RPMI7951 (cell line): ENCODE data around the gene AAK1. TPM values are rescaled to one million over a fixed set of nuclear protein-coding genes. Genes with fewer than 3 reads are reported as not detected.
A peak's percentile ranks its signal among the peaks of the same experiment; 100 is the strongest.
"Not testable (repeated sequence)": the region's sequence is repeated elsewhere in the genome, so short reads cannot be mapped to it uniquely, and the experiment has no call there.

Experiments used
- DNase-seq: peaks from one replicate; pipeline ENCODE4 v3.0.0-alpha.2; 2012; ENCODE audit warnings: low read depth
- total RNA-seq: library from RNA; depleted of rRNA; stranded (reverse); fragments of >200 nt; shearing (Covaris generic); gene quantifications from 2 replicates; pipeline ENCODE4 v1.2.3, GENCODE V29; 2014

The AAK1 gene
- total RNA-seq, 1 experiment from 2014 or later, result 44.0 TPM

DNA sequence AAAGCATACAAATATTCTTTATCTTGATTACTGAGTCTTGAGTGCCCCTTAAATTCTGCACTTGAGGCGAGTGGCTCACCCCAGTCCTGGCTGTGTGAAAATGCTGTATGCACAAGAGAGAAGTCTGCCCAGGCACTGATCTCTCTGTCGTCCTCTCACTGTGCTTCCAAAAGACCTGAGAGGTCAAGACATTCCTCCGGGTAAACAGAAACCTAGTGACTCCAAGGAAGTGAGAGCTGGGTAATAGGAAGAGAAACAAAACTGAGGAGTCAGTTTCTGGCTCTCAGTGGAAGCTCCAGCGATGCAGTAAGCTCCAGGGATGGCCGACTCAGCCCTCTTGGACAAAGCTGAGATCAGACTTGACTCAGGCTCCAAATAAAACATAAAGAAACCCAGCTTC is 70.9 kb downstream of the AAK1 start:
- no peak for DNase-seq

DNA sequence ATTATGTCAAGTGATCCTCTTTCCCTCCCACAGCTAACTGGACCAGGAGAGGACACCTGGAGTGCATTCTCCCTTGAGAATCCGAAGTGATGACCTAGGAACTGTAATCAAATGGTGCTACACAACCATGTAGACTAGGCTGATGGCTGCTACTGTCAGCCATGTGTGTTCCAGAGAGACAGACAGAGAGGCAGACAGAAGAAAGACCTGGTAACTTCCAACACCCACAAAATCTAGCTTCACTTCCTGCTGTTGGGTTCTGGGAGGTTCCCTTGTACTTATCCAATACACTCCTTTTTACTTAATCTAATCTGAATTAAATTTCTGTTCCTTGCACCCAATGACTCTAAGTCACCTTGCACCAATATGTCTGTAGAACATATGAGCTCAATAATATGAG is 72.3 kb downstream of the AAK1 start:
- DNase-seq, result no peak

DNA sequence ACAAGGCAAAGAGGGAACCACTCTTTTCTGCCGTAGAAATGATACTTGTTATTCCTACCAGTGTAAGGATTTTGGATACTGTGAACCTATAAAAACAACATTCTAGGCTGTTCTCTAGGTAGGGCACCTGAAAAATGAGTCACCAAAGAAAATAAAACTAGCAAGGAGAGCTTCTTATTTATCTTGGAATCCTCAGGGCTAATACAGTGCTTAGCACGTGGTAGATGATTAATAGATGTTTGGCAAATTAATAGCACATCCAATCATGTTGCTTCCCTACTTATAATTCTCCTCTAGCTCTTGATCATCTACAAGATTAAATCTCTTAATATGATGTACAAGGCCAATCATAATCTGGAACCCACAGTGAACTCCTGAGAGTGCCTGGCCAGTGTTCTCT is 73.1 kb downstream of the AAK1 start:
- no peak for DNase-seq

DNA sequence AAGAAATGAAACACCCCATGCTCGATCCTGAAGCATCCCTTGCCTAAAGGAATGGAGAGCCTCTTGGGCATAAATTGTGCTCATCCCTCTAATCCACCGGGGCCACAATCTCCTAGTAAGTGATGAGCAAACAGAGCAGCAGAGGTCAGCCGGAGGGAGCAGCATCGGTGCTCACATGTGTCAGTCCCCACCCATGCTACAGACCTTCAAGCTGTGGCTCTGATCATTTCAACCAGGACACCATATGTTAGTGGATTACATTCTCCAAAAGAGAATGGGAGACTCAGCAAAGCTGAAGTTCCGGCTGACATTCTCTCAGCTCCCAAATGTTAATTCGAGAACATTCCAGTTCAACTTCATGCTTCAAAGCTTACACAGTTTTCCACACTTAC is 75.6 kb downstream of the AAK1 start:
- DNase-seq, result no peak

DNA sequence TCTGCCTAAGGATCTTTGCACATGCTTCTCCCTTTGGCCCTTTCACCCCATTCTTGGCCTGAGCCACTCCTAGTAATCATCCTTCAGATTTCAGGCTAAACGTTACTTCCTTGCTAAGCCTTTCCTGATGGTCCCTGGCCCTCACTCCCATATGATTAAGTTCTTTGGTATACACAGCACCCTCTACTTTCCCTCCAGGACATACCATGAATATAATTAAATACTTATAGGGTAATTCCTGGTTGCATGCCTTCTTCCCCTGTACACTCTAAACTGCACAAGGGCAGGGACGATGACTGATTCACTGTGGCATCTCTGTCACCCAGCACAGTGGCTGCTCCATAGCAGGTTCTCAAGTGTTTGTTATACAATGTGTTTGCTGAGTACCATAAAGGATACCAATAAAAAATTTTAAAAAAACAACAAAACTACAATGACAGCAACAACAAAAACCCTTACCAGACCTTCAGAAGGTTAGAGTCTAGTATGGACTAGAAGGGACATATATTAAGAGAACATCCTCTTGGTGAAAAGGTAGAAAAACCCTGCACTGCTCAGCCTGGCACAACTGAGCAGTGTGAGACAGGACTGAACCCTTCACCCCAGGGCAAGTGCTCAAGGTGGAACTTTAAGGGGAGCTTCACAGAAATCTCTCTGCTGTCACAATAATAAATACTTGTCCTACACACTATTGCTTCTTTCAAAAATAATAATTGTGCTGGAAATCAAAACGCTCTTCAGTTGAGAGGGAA is 76.2 kb downstream of the AAK1 start:
- DNase-seq, result peak; percentile 46

DNA sequence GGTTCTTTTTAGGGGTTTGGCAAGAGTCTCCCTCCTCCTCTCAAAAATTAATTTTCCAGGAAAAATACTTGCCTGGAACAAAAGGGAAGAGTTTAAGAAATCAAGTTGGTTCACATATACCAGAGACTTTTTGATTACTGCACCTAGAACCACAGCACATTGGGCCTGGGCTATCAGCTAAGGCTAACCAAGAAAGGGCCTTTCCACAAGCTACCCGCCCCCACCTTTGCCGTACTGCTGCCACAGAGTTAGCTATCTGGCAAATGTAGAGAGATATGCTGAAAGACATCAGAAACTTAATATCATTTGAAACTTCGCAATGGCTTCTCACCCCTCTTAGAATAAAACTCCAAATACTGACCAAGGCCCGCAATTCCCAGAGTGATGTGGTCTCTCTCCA is 76.9 kb downstream of the AAK1 start:
- no peak for DNase-seq

DNA sequence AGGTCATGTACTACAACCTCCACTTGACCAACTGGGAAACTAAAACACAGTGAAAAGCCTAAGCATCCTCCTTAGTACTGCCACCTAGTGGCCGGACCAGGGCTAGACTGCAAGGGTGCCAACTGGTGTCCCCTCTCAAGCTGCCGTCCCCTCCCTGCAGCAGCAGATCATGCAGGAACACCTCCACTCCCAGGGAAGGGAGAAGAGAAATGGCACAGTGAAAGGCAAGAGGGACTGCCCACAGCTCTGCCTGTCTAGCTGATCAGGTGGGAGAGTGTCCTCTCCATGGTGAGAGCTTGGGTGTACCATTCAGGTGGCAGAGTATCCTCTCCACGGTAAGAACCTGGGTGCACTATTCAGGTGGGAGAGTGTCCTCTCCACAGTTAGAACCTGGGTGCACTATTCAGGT is 78.1 kb downstream of the AAK1 start:
- DNase-seq, result peak; percentile 47

DNA sequence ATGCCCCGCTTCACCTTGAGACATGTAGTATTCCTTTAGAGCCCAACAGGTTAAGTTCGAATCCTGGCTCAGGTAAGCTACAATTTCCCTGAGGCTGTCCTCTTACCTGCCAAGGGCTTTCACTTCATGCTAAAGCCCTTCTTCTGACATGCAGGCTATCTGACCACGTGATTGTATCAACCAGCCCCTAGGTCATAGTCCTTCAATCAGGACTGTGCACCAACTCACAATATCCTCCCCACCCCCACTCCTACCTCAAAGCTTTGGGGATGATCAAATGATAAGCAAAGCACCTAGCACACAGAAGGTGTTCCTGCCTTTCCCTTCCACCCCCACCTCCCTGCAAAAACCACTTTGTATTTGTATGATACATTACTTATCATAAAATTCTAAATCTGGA is 78.9 kb downstream of the AAK1 start:
- DNase-seq, result no peak

DNA sequence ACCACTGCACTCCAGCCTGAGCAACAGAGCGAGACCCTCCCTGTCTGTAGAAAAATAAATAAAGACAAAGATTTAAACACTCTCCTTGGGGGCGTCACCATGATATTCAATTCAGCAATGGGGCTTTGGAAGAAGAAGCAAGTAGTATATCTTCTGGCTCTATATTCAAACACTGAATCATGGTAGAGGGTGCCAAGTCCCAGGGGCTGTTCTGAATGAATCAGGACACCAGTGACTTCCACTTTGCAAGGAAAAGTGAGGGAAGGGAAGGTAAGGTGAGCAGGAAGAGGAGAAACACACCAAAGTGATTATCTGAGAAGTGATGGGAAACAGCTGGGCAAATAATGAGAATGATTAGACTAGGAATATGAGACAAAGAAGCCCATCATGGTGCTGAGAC is 80.5 kb downstream of the AAK1 start:
- DNase-seq, result no peak

DNA sequence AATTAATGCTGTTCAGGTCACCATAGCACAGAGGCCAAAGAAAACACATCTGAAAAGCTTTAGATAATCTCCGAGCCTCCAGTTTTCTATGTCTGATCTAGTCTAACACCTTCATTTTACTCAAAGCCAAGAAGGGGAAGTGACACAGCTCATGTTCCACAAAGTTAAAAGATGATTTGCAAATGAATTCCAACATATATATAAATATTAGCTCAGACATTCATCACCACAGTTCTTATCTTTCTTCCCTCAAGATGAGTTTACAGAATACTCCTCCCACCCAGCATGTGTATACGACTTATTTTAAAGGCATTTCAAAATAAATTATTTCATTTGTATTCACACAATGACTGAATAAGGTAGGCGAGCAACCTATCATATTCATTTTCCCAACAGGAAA is 82.4 kb downstream of the AAK1 start:
- no peak for DNase-seq

DNA sequence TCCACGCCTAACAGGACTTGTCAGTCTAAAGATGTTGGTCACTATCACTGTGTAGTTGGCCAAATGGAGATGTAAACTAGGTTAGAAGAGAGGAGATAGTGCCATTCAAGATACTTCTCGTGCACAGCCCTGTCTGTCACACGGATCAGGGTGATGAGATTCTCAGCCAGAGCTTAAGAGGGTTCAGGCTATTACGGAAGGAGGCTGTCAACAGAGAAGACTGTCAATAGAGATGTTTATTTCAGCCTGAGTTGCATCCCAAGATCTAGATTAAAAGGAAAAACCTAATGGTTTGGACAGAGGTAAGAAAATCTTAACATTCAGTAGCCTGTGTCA is 83.4 kb downstream of the AAK1 start:
- no peak for DNase-seq

DNA sequence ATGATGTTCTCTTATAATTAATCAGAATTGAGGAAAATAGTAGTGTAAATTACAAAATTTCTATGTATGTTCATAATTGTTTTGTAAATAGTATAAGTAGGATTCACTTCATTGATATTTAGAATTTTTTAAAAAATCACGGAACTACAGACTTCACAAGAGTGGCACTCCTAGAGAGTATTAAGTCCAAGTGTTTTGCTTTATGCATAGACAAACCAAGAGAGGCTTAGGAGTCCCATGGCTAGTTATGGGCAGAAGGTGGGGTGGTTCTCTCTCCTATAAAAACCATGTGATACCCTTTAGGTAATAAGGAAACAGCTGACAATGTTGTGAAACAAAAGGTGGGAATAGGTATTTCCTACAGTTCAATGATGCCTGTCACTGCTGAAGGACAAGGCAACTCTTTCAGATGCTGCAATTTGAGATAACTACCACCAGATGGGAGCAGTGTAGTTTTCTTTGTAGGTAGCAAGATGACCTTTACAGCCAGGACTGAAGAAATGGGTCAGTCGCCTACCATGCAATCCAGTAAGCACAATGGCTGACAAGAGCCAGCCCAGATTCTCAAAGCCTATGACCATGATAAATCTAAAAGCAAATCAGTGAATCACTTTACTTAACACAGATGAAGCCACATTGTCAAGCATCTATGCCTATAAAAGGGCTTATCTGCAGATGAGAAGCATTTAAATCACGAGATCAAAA is 83.9 kb downstream of the AAK1 start:
- peak; percentile 62 for DNase-seq

DNA sequence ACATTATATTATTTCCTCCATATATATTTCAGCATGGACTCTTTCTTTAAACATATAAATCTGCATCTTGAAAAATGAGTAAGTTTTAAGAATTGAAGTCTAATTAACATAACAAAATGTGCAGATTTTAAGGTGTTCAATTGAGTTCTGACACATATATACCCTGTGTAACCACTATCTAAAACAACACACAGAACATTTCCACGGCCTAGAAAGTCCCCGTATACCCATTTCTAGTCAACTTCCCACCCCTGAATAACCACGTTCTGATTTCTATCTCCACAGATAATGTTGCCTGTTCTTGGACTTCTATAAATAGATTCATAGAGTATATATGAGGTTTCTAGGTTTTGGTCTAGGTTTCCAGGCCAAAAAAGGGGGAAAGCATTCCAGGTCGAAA is 87.5 kb downstream of the AAK1 start:
- no peak for DNase-seq

DNA sequence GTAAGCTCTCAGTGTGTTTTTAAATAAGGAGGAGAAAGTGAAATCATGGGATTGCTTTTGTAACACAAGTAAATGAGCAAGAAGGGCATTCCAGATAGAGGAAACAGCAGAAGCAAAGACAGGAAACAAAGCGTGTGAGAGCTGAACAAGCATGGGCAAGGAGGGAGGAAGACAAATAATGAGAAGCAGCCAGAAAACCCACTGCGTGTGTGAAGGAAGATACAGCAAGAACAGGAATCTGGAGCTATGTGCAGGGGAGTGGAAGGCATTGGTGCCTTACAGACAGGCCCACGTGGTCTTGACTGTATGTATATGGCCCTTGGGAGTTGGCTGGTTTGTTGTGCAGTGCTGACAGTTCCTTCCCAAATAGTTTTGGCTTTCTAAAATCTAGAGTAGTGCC is 88.6 kb downstream of the AAK1 start:
- no peak for DNase-seq

DNA sequence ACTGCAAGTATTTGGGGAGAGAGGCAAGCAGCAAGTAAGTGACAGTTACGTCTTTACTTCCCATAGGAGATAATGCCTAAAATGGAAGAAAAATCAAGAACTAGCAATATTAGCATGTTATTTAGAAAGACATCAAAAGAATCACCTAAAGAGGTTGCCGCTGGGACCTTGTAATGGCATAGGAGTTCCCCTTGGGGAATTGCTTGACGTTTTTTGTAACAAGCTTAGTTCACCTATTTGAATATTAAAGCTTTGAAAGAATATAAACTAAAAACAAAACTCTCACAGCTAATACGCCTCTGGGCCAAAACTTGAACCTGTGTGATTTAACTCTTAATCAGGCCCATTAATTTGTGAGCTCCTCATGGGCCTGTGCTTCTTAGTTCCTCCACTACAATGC is 89.0 kb downstream of the AAK1 start:
- DNase-seq, result no peak

DNA sequence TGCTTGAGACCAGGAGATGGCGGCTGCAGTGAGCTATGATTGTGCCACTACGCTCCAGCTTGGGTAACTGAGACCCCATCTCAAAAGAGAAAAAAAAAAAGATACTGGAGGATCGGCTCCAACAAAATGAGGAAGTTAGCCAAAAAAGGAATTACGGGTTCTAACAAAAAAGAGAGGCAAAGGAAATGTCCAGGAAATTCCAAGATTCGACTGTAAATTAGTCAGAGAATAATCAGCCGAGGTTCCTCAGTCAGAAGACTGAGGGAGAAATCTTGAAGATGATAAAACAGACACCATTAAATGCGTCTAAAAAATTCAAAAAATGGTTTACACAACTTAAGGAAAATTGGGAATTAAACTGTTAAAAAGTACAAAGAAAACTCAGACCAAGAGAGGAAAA is 89.5 kb downstream of the AAK1 start:
- DNase-seq, result no peak

DNA sequence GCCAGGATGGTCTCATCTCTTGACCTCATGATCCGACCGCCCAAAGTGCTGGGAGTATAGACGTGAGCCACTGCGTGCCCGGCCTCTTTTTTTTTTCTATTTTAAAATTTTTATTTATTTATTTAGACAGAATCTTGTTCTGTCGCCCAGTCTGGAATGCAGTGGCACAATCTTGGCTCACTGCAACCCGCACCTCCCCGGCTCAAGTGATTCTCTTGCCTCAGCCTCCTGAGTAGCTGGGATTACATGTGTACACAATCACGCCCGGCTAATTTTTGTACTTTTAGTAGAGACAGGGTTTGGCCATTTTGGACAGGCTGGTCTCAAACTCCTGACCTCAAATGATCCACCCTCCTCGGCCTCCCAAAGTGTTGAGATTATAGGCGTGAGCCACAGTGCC is 93.0 kb downstream of the AAK1 start:
- DNase-seq, result not testable (repeated sequence)

DNA sequence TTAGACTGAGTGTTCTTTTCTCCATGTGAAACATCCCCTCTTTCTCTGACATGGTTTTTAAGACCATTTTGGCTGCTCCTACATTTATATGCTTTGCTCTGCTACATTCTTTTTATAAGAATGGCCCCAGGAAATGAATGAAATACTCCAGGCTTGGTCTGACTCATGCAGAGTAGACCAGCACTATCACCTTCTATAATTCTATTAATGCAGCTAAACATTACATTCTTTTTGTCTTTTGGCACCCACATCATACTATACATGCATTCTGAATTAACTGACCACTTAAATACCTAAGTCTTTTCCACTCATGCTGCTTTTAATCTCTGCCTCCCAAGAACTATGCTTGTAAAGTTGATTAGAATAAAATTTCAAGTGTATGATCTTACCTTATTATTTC is 94.1 kb downstream of the AAK1 start:
- DNase-seq, result peak; percentile 50

DNA sequence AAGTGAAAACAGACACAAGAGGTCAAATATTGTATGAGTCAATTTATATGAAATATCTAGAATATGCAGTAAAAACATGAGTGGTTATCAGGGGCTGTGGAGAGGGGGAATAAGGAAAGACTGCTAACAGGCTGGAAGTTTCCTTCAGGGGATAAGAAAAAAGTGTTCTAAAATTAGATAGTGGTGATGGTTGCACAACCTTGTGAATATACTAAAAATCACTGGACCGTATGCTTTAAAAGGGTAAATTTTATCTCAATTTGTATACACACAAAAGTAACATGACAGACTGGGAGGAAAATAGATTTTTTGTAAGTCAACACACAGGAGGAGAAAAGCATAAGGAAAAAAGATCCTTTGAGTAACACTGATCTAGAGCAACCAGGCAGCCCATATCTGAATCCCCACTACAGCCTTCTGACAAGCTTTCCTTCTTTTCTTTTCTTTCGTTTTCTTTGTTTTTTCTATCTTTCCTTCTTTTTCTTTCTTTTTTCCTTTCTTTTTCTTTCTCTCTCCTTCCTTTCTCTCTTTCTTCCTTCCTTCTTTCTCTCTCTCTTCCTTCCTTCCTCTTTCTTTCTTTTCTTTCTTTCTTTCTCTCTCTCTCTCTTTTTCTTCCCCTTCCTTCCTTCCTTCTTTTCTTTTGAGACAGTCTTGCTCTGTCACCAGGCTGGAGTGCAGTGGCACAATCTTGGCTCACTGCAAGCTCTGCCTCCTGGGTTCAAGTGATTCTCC is 95.4 kb downstream of the AAK1 start:
- DNase-seq, result no peak

DNA sequence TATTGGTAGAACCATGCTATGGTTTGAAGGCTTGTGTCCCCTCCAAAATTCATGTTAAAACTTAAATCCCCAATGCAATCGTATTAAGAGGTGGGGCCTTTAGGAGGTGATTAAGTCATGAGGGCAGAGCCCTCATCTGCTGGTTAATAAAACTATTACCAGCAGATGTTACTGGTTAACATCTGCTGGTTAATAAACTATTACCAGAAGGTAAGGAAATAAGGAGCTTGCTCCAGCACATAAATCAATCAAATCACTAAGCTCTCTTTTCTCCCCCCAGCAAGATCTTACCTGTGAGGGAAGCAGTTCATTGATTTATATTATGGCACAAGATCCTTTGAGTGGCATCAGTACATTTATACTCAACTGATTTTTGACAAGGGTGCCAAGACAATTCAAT is 96.9 kb downstream of the AAK1 start:
- no peak for DNase-seq

DNA sequence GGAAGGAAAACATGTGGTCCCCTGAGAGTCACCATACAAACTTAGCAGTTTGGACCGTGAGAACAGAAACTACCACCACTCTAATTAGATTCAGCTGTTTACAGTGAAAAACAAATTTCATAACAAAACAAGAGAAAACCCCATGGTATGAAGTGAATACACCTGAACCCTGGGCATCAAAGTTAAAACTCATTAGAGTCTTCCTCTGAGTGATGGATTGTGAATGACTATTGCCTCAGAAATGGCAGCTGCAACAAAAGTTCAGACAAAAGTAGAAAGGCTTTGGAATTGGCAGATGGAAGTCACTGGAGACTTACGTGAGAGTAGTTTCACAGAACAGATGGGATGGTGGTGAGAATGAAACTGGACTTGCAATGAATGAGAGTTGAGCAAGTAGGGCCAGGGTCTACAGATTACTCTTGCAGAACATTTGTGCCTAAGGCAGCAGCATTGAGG is 98.0 kb downstream of the AAK1 start:
- DNase-seq, result no peak

DNA sequence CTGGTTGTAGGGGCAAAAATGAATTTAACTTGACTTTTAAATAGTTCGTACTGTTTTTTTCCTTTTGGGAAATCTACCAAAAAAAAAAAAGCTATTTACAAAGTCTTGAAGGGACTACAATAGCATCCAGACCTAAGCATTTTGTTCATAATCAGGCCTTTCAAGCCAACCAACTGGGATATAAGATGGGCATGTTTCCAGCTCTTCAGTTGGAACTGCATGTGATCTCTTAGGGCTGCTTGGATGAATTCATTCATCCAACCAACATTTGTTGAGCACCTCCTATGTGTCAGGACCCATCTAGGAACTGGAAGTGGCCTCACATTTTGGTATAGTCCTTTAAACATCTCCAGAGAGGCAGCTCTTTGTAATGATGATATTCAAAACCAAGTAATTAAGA is 98.6 kb downstream of the AAK1 start:
- DNase-seq, result no peak

DNA sequence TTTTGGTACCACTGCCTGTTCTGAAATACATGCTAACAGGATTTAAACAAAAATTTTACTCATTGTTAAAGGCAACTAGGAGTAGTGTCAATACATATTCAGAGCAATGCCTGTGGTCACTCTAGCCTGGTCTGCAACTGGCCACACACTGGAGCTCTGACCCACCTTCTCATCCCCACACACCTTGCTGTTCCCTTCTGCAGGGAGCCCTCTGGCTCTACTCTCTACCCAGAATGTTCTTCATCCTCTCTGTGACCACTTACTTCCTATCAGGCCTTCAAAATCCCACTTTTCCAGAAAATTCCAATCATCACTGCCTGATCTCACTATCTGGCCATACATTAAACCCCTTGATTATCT is 104.0 kb downstream of the AAK1 start:
- DNase-seq, result no peak
